Activated CD4-positive, alpha-beta memory T cell treated with anti-CD3 and anti-CD28 coated beads for 36 hours (primary cell): Measurements from ENCODE around the gene SSTR3. TPM values are rescaled to one million over a fixed set of nuclear protein-coding genes. Genes with fewer than 3 reads are reported as not detected.

Source experiments
- CTCF ChIA-PET: fragments of 350-600 bp; sonication (Branson Sonifier 250); formaldehyde crosslinking; loops from one replicate; lab custom pipeline; 2021; ENCODE audit warnings: antibody characterized with exemption, inconsistent platforms; lab: Charles Lee
- POLR2A ChIA-PET: fragments of 350-600 bp; sonication (Branson Sonifier 250); formaldehyde crosslinking; loops from one replicate; lab custom pipeline; 2021; ENCODE audit warnings: antibody characterized with exemption; lab: Charles Lee
- DNase-seq: peaks from one replicate; pipeline ENCODE4 v3.0.0-alpha.2; 2020
- H3K27ac Mint-ChIP-seq: one replicate; pipeline ENCODE4 v1.8.0; 2021; ENCODE audit warnings: mixed read lengths
- H3K27me3 Mint-ChIP-seq: one replicate; pipeline ENCODE4 v1.8.0; 2021; ENCODE audit warnings: mixed read lengths
- H3K36me3 Mint-ChIP-seq: one replicate; pipeline ENCODE4 v1.8.0; 2021; ENCODE audit warnings: mixed read lengths
- H3K4me1 Mint-ChIP-seq: one replicate; pipeline ENCODE4 v1.8.0; 2021; ENCODE audit warnings: low read depth, mixed read lengths
- H3K4me3 Mint-ChIP-seq: one replicate; pipeline ENCODE4 v1.8.0; 2021; ENCODE audit warnings: mild to moderate bottlenecking, mixed read lengths
- H3K9me3 Mint-ChIP-seq: one replicate; pipeline ENCODE4 v1.8.0; 2021; ENCODE audit warnings: mixed read lengths
- intact Hi-C: fragments of 100-400 bp; cut with micrococcal nuclease; formaldehyde crosslinking; loops from one replicate; pipeline ENCODE4 v1.15.1; 2023
- total RNA-seq, 2 experiments: library from RNA; stranded (reverse); gene quantifications; one replicate each; pipeline ENCODE4 v1.2.3, GENCODE V29; 2021

SSTR3 gene
- 1 to 10 TPM; 8.5 to 9.3 TPM for total RNA-seq

- DNase-seq = no peak
- intact Hi-C loops = no loop called here
- Mint-ChIP-seq H3K4me1 (peaks cover 28% of the 10 kb centered on the region), H3K27me3 (no peaks in the 10 kb centered on the region), H3K4me3 (no peak within 1 kb of the TSS), H3K36me3 (peaks cover 4% of the 10 kb centered on the region), H3K9me3 (no peaks in the 10 kb centered on the region), H3K27ac (no peak within 1 kb of the TSS)
- ChIA-PET CTCF (no interaction called here), POLR2A (no interaction called here)
Observed at GRCh38 chr22:37212174-37212906, at the start of gene SSTR3. TSS of gene SSTR3 (minus strand) at chr22:37212477. CDS start at chr22:37207803, 4,674 bp downstream.

DNA sequence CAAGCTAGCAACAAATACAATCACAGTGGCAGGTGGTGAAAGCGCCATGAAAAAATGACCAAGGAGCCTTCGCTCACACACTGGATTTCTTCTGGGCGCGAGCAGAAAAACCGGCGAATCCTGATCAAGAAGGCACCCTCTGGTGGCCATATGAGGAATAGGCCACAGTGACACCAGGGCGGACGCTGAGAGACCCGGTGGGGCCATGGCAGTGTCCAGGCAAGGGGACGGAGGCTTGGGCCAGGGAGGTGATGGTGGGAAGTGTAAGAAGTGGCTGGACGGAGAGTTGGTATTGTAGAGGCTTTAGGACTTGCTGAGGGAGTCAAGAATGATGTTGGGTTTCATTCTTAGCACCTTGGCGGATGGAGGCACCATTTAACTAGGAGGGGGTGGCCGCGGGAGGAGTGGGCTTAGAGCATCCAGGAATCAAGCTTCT is 48.6 kb upstream of the SSTR3 start:
- intact Hi-C loops = loop anchor here (1.0 to 5.0 kb wide), 4 partner anchors 19 to 274 kb away; no protein-coding TSS in a partner anchor
- DNase-seq = peak; percentile 76
- Mint-ChIP-seq H3K36me3 (no peaks in the 10 kb centered on the region), H3K27ac (peak overlapping the region; percentile 65), H3K4me3 (peak overlapping the region; percentile 17), H3K27me3 (no peaks in the 10 kb centered on the region), H3K4me1 (peaks cover 20% of the 10 kb centered on the region), H3K9me3 (peaks cover 15% of the 10 kb centered on the region)
- CTCF ChIA-PET = interaction anchor here (0.6 to 5.5 kb wide), 56 partner anchors 9 to 506 kb away, joined by 3 to 193 read pairs (median 5); partner anchors contain the start of genes CYTH4, IFT27, KCTD17 and MFNG
- POLR2A ChIA-PET = interaction anchor here (1.0 to 1.4 kb wide), 2 partner anchors 17 to 112 kb away, joined by 3 to 5 read pairs; partner anchors contain the start of gene RAC2

DNA sequence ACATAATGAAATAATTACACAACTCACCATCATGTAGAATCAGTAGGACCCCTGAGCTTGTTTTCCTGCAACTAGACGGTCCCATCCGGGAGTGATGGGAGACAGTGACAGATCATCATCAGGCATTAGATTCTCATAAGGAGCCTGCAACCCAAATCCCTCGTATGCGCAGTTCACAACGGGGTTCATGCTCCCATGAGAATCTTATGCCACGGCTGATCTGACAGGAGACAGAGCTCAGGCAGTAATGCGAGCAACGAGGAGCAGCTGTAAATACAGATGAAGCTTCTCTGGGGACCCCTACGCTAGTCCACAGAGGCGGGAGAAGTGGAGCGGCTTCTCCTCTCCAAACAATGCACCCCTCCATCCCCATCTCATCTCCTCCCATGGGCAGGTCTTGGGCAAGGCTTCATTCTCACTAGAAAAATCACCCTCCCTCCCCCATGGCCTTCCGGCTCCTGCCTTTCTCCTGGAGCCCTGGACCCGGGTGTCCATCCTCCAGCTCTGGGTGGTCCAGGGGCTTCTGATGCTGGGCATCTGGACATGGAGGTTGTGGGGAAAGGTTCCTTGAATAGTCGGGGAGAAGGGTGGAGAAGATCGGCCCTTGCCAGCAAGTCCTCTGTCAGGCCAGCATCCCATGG is 48.0 kb upstream of the SSTR3 start:
- Mint-ChIP-seq H3K36me3 (no peaks in the 10 kb centered on the region), H3K27ac (no peak overlapping the region), H3K9me3 (peaks cover 15% of the 10 kb centered on the region), H3K27me3 (no peaks in the 10 kb centered on the region), H3K4me1 (peaks cover 24% of the 10 kb centered on the region), H3K4me3 (no peak overlapping the region)
- ChIA-PET POLR2A (interaction anchor here (1.0 to 1.4 kb wide), 2 partner anchors 16 to 112 kb away, joined by 3 to 5 read pairs; partner anchors contain the start of gene RAC2), CTCF (interaction anchor here (0.6 to 5.5 kb wide), 59 partner anchors 9 to 505 kb away, joined by 3 to 193 read pairs (median 5); partner anchors contain the start of genes CYTH4, IFT27, KCTD17 and MFNG)
- intact Hi-C loops = loop anchor here (2.0 to 5.0 kb wide), 3 partner anchors 29 to 273 kb away; no protein-coding TSS in a partner anchor
- DNase-seq = no peak

GRCh38 chr22:37259540-37260029 is 47.3 kb upstream of the SSTR3 start:
- H3K36me3 Mint-ChIP-seq = no peaks in the 10 kb centered on the region
- ChIA-PET POLR2A (interaction anchor here (0.7 to 1.5 kb wide), 4 partner anchors 12 to 111 kb away, joined by 3 to 4 read pairs (median 3); no protein-coding TSS in a partner anchor), CTCF (interaction anchor here (0.6 to 5.5 kb wide), 33 partner anchors 8 to 484 kb away, joined by 3 to 193 read pairs (median 9); partner anchors contain the start of genes CYTH4, IFT27 and RAC2)
- no peaks in the 10 kb centered on the region for H3K27me3 Mint-ChIP-seq
- peaks cover 30% of the 10 kb centered on the region for H3K4me1 Mint-ChIP-seq
- H3K9me3 Mint-ChIP-seq = peaks cover 13% of the 10 kb centered on the region
- H3K4me3 Mint-ChIP-seq = peak overlapping the region; percentile 9
- intact Hi-C loops = loop anchor here (2.0 to 5.0 kb wide), 4 partner anchors 29 to 272 kb away; no protein-coding TSS in a partner anchor
- peak; percentile 49 for DNase-seq
- H3K27ac Mint-ChIP-seq = no peak overlapping the region

- intact Hi-C loops = loop anchor here (5.0 kb wide), 1 partner anchor 37 kb away; no protein-coding TSS in a partner anchor
- Mint-ChIP-seq H3K36me3 (no peaks in the 10 kb centered on the region), H3K4me1 (peaks cover 33% of the 10 kb centered on the region), H3K27ac (no peak overlapping the region), H3K27me3 (no peaks in the 10 kb centered on the region), H3K4me3 (no peak overlapping the region), H3K9me3 (peaks cover 6% of the 10 kb centered on the region)
- no peak for DNase-seq
- ChIA-PET POLR2A (interaction anchor here (0.7 to 1.5 kb wide), 3 partner anchors 11 to 17 kb away, joined by 3 to 4 read pairs (median 3); no protein-coding TSS in a partner anchor), CTCF (interaction anchor here (0.6 to 5.5 kb wide), 23 partner anchors 7 to 481 kb away, joined by 3 to 193 read pairs (median 11); partner anchors contain the start of genes CYTH4 and RAC2)
Observed at GRCh38 chr22:37258753-37259401, 46.6 kb upstream of the SSTR3 start.

DNA sequence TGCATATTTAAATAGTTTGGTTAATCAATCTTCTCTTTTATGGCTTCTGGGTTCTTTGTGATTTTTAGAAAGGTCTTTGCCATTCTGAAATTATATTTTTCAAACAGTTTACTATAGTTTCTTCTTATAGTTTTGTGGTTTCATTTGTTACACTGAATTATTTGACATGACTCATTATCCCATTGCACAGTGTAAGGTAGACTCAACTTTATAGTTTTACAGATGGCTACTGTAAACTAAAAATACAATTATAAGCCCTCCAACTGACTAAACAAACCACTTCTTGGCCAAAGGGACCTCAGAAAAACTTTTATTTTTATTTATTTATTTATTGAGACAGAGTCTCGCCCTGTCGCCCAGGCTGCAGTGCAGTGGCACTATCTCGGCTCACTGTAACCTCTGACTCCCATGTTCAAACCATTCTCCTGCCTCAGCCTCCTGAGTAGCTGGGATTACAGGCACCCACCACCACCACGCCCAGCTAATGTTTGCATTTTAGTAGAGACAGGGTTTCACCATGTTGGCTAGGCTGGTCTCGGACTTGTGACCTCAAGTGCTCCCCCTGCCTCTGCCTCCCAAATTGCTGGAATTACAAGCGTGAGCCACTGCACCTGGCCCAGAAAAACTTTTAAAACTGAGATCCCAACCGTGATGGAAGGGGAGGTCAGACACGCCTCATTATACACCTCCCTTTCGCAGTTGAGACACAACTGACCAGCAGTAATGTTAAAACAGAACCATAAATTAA is 45.9 kb upstream of the SSTR3 start:
- intact Hi-C loops = loop anchor here (5.0 kb wide), 1 partner anchor 36 kb away; no protein-coding TSS in a partner anchor
- H3K4me1 Mint-ChIP-seq = peaks cover 33% of the 10 kb centered on the region
- no peak overlapping the region for H3K4me3 Mint-ChIP-seq
- POLR2A ChIA-PET = interaction anchor here (1.5 kb wide), 1 partner anchor 13 kb away, joined by 4 read pairs; no protein-coding TSS in a partner anchor
- no peaks in the 10 kb centered on the region for H3K9me3 Mint-ChIP-seq
- peak overlapping the region; percentile 64 for H3K27ac Mint-ChIP-seq
- CTCF ChIA-PET = interaction anchor here (0.7 to 5.5 kb wide), 6 partner anchors 9 to 186 kb away, joined by 3 to 193 read pairs (median 20); partner anchors contain the start of gene RAC2
- no peak for DNase-seq
- H3K27me3 Mint-ChIP-seq = no peaks in the 10 kb centered on the region
- H3K36me3 Mint-ChIP-seq = no peaks in the 10 kb centered on the region

DNA sequence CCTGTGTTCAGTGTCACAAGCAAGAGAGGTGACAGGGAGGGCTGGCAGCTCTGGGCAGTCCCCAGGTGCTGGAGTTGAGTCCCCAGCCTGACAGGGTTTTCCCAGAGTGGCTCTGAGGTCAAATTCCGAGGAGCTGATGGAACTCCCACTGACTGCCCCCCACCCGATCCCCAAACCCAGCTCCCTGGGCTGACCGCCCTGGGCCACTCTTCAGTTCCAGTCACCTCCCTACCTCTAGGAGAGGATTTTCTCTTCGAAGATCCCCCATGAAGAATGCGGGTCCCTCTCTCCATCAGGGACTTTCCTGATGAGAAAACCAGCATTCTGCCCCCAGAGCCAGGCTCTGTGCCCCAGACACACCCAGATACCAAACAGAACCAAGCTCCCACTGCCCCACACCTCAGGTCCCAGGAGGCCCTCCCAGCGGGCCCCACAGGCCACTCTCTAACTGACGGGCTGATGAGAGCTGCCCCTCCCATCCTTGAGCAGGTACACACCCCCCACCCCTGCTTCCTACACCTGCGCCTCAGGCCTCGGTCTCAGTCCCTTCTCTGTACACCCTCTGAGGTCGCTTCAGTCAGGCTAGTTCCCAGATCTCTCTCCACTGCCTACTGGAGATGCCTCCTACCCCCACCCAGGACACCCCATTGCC is 43.9 kb upstream of the SSTR3 start:
- POLR2A ChIA-PET = no interaction called here
- intact Hi-C loops = loop anchor here (5.0 kb wide), 1 partner anchor 34 kb away; no protein-coding TSS in a partner anchor
- no peaks in the 10 kb centered on the region for H3K9me3 Mint-ChIP-seq
- no peak overlapping the region for H3K4me3 Mint-ChIP-seq
- peaks cover 33% of the 10 kb centered on the region for H3K4me1 Mint-ChIP-seq
- no peaks in the 10 kb centered on the region for H3K36me3 Mint-ChIP-seq
- no peak overlapping the region for H3K27ac Mint-ChIP-seq
- no peaks in the 10 kb centered on the region for H3K27me3 Mint-ChIP-seq
- no peak for DNase-seq
- CTCF ChIA-PET = interaction anchor here (1.5 kb wide), 1 partner anchor 11 kb away, joined by 4 read pairs; no protein-coding TSS in a partner anchor

DNA sequence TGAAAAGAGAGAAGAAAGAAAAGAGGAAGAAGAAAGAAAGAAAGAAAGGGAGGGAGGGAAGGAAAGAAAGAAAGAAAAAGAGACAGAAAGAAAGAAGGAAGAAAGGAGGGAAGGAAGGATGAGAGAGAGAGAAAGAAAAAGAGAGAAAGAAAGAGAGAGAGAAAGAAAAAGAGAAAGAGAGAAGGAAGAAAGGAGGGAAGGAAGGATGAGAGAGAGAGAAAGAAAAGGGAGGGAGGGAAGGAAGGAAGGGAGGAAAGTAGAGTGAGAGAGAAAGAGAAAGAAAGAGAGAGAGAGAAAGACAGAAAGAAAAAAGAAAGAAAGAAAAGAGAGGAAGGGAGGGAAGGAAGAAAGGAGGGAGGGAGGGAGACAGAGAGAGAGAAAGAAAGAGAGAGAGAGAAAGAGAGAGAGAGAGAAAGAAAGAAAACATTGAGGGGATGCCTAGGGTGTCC is 43.3 kb upstream of the SSTR3 start:
- no peak for DNase-seq
- peaks cover 28% of the 10 kb centered on the region for H3K4me1 Mint-ChIP-seq
- H3K36me3 Mint-ChIP-seq = no peaks in the 10 kb centered on the region
- H3K27ac Mint-ChIP-seq = no peak overlapping the region
- H3K9me3 Mint-ChIP-seq = no peaks in the 10 kb centered on the region
- H3K27me3 Mint-ChIP-seq = no peaks in the 10 kb centered on the region
- H3K4me3 Mint-ChIP-seq = no peak overlapping the region
- POLR2A ChIA-PET = no interaction called here
- CTCF ChIA-PET = interaction anchor here (1.5 kb wide), 1 partner anchor 11 kb away, joined by 4 read pairs; no protein-coding TSS in a partner anchor
- intact Hi-C loops = loop anchor here (5.0 kb wide), 1 partner anchor 33 kb away; no protein-coding TSS in a partner anchor

DNA sequence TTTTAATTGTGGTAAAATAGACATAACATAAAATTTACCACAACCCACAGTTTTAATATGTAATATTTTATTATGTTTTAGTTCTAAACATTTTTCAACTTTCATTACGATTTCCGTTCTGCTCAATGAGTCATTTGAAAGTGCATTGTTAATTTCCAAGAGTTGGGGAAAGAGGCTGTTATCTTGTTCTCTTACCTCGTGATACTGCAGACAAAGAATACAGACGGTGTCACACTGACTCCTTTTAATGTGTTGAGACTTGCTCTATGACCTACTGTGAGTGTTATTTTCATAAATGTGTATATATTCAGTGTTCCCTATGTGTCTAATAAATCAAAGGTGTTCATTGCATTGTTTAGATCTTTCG is 42.6 kb upstream of the SSTR3 start:
- Mint-ChIP-seq H3K4me1 (peaks cover 25% of the 10 kb centered on the region), H3K4me3 (no peak overlapping the region), H3K36me3 (no peaks in the 10 kb centered on the region), H3K27ac (no peak overlapping the region), H3K9me3 (no peaks in the 10 kb centered on the region), H3K27me3 (no peaks in the 10 kb centered on the region)
- POLR2A ChIA-PET = no interaction called here
- CTCF ChIA-PET = no interaction called here
- no peak for DNase-seq
- intact Hi-C loops = loop anchor here (5.0 kb wide), 1 partner anchor 33 kb away; no protein-coding TSS in a partner anchor
